Measurements from ENCODE around the gene PDK4. TPM values are rescaled to one million over a fixed set of nuclear protein-coding genes. Genes with fewer than 3 reads are reported as not detected.
A peak's percentile ranks its signal among the peaks of the same experiment; 100 is the strongest.

Gene PDK4
- total and polyA plus RNA-seq, 2 of the 13 experiments (the other 11 are each of a cell fraction or from before 2014, with no cell fraction given), result 0.04 TPM; not detected in 1

GRCh38 chr7:95608359-95609173 is 12.2 kb upstream of the PDK4 start (continued):
- no peak for TF ChIP-seq NFATC3 (CRISPR knock-in tag; IDR thresholded peaks at IDR 0.05)
- TF ChIP-seq, protein P1, sequence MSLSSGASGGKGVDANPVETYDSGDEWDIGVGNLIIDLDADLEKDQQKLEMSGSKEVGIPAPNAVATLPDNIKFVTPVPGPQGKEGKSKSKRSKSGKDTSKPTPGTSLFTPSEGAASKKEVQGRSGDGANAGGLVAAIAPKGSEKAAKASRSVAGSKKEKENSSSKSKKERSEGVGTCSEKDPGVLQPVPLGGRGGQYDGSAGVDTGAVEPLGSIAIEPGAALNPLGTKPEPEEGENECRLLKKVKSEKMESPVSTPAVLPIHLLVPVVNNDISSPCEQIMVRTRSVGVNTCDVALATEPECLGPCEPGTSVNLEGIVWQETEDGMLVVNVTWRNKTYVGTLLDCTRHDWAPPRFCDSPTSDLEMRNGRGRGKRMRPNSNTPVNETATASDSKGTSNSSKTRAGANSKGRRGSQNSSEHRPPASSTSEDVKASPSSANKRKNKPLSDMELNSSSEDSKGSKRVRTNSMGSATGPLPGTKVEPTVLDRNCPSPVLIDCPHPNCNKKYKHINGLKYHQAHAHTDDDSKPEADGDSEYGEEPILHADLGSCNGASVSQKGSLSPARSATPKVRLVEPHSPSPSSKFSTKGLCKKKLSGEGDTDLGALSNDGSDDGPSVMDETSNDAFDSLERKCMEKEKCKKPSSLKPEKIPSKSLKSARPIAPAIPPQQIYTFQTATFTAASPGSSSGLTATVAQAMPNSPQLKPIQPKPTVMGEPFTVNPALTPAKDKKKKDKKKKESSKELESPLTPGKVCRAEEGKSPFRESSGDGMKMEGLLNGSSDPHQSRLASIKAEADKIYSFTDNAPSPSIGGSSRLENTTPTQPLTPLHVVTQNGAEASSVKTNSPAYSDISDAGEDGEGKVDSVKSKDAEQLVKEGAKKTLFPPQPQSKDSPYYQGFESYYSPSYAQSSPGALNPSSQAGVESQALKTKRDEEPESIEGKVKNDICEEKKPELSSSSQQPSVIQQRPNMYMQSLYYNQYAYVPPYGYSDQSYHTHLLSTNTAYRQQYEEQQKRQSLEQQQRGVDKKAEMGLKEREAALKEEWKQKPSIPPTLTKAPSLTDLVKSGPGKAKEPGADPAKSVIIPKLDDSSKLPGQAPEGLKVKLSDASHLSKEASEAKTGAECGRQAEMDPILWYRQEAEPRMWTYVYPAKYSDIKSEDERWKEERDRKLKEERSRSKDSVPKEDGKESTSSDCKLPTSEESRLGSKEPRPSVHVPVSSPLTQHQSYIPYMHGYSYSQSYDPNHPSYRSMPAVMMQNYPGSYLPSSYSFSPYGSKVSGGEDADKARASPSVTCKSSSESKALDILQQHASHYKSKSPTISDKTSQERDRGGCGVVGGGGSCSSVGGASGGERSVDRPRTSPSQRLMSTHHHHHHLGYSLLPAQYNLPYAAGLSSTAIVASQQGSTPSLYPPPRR (CRISPR knock-in tag; IDR thresholded peaks at IDR 0.05; ENCODE audit: borderline replicate concordance), result peak; percentile 90; the same call in 1 of the 2 replicates
- peak; percentile 82 for TF ChIP-seq MEF2D (CRISPR knock-in tag; IDR thresholded peaks at IDR 0.05)
- TF ChIP-seq, protein P2, sequence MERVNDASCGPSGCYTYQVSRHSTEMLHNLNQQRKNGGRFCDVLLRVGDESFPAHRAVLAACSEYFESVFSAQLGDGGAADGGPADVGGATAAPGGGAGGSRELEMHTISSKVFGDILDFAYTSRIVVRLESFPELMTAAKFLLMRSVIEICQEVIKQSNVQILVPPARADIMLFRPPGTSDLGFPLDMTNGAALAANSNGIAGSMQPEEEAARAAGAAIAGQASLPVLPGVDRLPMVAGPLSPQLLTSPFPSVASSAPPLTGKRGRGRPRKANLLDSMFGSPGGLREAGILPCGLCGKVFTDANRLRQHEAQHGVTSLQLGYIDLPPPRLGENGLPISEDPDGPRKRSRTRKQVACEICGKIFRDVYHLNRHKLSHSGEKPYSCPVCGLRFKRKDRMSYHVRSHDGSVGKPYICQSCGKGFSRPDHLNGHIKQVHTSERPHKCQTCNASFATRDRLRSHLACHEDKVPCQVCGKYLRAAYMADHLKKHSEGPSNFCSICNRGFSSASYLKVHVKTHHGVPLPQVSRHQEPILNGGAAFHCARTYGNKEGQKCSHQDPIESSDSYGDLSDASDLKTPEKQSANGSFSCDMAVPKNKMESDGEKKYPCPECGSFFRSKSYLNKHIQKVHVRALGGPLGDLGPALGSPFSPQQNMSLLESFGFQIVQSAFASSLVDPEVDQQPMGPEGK (CRISPR knock-in tag; IDR thresholded peaks at IDR 0.05), result peak; percentile 64
- TF ChIP-seq DNMT3B (CRISPR knock-in tag; conservative IDR thresholded peaks at IDR 0.05), result 0 out of 2 replicates have a peak, but pooled peaks have one; percentile 39
- TF ChIP-seq SIX4 (CRISPR knock-in tag; IDR thresholded peaks at IDR 0.05), result peak; percentile 51; the same call in 1 of the 2 replicates
- TF ChIP-seq ZNF44 (CRISPR knock-in tag; IDR thresholded peaks at IDR 0.05), result peak; percentile 55; the same call in 1 of the 2 replicates
- peak; percentile 63; the same call in 1 of the 2 replicates for TF ChIP-seq ZFP90 (CRISPR knock-in tag; IDR thresholded peaks at IDR 0.05; ENCODE audit: borderline replicate concordance)
- TF ChIP-seq REST (IDR thresholded peaks at IDR 0.05; ENCODE audit: borderline replicate concordance in 1 of 2, low read depth in 1 of 2, low read length in 2 of 2), result peak in 1 of 2 experiments; percentile 69; a peak in 1 of 4 replicates
- TF ChIP-seq U2AF1 (optimal IDR thresholded peaks at IDR 0.05; ENCODE audit: low read depth, low read length), result peak; percentile 10
- peak; percentile 99 for TF ChIP-seq RARA (CRISPR knock-in tag; IDR thresholded peaks at IDR 0.05)
- TF ChIP-seq IKZF5 (CRISPR knock-in tag; IDR thresholded peaks at IDR 0.05), result peak; percentile 88; the same call in 1 of the 2 replicates
- TF ChIP-seq ZUFSP (CRISPR knock-in tag; IDR thresholded peaks at IDR 0.05; ENCODE audit: borderline replicate concordance), result no peak
- no peak for TF ChIP-seq HMGA1 (CRISPR knock-in tag; conservative IDR thresholded peaks at IDR 0.05)
